HG02840 (cell line): Measurements from ENCODE around the gene KCNIP3.
"Not testable (repeated sequence)": the region's sequence is repeated elsewhere in the genome, so short reads cannot be mapped to it uniquely, and the experiment has no call there.

Source experiments
- ATAC-seq: cut with Tn5 transposase; IDR thresholded peaks from one replicate; pipeline ENCODE4 v1.9.1; 2021; ENCODE audit warnings: mild to moderate bottlenecking, moderate library complexity, moderate number of reproducible peaks; ENCODE audit not compliant: unreplicated experiment, low FRiP score

Gene KCNIP3

GRCh38 chr2:95399061-95399460 lies 101.9 kb downstream of the KCNIP3 start:
- no peak for ATAC-seq

- no peak for ATAC-seq
Measured at GRCh38 chr2:95401480-95401879, 104.3 kb downstream of the KCNIP3 start.

GRCh38 chr2:95402004-95402369 lies 104.8 kb downstream of the KCNIP3 start:
- ATAC-seq = peak; percentile 5

- ATAC-seq = peak; percentile 87
Measured at GRCh38 chr2:95402370-95403203, 105.4 kb downstream of the KCNIP3 start, which contains the start of gene FAHD2A. Gene FAHD2A, plus strand, starts transcription at chr2:95402708. Its CDS starts 2,851 bp downstream, at chr2:95405559.

GRCh38 chr2:95403204-95403721 lies 106.1 kb downstream of the KCNIP3 start:
- ATAC-seq = not testable (repeated sequence)

- ATAC-seq = not testable (repeated sequence)
Measured at GRCh38 chr2:95403824-95404223, 106.7 kb downstream of the KCNIP3 start.

GRCh38 chr2:95404676-95405075 lies 107.5 kb downstream of the KCNIP3 start:
- not testable (repeated sequence) for ATAC-seq

- not testable (repeated sequence) for ATAC-seq
Measured at GRCh38 chr2:95411239-95411638, 114.1 kb downstream of the KCNIP3 start.

GRCh38 chr2:95414015-95414594 lies 117.0 kb downstream of the KCNIP3 start:
- peak; percentile 58 for ATAC-seq

GRCh38 chr2:95415138-95415537 lies 118.0 kb downstream of the KCNIP3 start:
- ATAC-seq = not testable (repeated sequence)

GRCh38 chr2:95415561-95415960 lies 118.4 kb downstream of the KCNIP3 start:
- ATAC-seq = not testable (repeated sequence)

GRCh38 chr2:95427196-95427867 lies 130.2 kb downstream of the KCNIP3 start:
- not testable (repeated sequence) for ATAC-seq

GRCh38 chr2:95429748-95430467 lies 132.8 kb downstream of the KCNIP3 start:
- not testable (repeated sequence) for ATAC-seq

- ATAC-seq = not testable (repeated sequence)
Measured at GRCh38 chr2:95433373-95433772, 136.2 kb downstream of the KCNIP3 start.

- ATAC-seq = not testable (repeated sequence)
Measured at GRCh38 chr2:95433973-95434372, 136.8 kb downstream of the KCNIP3 start.

GRCh38 chr2:95434507-95435076 lies 137.4 kb downstream of the KCNIP3 start:
- not testable (repeated sequence) for ATAC-seq

GRCh38 chr2:95435162-95435871 lies 138.2 kb downstream of the KCNIP3 start:
- ATAC-seq = not testable (repeated sequence)
